ENCODE data around the gene SLC4A4.

SLC4A4 gene

DNA sequence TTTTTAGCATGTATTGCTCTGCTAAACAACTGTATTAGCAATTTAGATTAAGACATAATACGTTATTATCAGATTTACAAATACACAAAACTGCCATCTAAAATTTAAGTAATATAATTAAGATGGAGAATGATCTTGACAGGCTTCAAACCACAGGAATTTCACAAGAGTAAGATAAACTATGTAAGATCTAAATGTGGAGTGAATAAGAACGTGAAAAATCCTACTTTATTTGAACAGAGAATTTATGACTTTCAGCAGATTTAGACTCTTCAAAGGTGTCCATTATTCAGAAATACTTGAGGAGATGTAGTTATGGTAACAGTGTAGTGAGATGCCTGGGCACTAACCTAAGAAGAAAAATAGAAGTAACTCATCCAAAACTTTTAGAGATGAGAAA, 73.2 kb downstream of the SLC4A4 start:
- no peak overlapping the region for H2AFZ ChIP-seq (ENCODE audit: low read depth, low read length)
- H3K79me2 ChIP-seq (ENCODE audit: insufficient read depth, low read length): no peaks in the 10 kb centered on the region
- no peaks in the 10 kb centered on the region for H3K4me1 ChIP-seq (ENCODE audit: insufficient read depth, low read length)
- peaks cover 5% of the 10 kb centered on the region for H3K9me3 ChIP-seq (ENCODE audit: insufficient read depth, low read length, severe bottlenecking)
- no peak overlapping the region for H3K9ac ChIP-seq (ENCODE audit: low read depth, low read length)
- H4K20me1 ChIP-seq (ENCODE audit: insufficient read depth, low read length): no peaks in the 10 kb centered on the region
- H3K27ac ChIP-seq (ENCODE audit: low read length): no peak overlapping the region
- ATAC-seq (ENCODE audit: insufficient read depth, low read depth): no peak
- no peaks in the 10 kb centered on the region for H3K27me3 ChIP-seq (ENCODE audit: insufficient read depth, low read length, poor library complexity)
- no peak overlapping the region for H3K4me2 ChIP-seq (ENCODE audit: insufficient read depth, low read length)
- H3K4me3 ChIP-seq (ENCODE audit: low read depth in 1 of 2, low read length in 2 of 2): no peak overlapping the region
- no peak for TF ChIP-seq EZH2 (IDR thresholded peaks at IDR 0.05; ENCODE audit: borderline replicate concordance, low read depth, low read length, severe bottlenecking)
- TF ChIP-seq, protein P1, sequence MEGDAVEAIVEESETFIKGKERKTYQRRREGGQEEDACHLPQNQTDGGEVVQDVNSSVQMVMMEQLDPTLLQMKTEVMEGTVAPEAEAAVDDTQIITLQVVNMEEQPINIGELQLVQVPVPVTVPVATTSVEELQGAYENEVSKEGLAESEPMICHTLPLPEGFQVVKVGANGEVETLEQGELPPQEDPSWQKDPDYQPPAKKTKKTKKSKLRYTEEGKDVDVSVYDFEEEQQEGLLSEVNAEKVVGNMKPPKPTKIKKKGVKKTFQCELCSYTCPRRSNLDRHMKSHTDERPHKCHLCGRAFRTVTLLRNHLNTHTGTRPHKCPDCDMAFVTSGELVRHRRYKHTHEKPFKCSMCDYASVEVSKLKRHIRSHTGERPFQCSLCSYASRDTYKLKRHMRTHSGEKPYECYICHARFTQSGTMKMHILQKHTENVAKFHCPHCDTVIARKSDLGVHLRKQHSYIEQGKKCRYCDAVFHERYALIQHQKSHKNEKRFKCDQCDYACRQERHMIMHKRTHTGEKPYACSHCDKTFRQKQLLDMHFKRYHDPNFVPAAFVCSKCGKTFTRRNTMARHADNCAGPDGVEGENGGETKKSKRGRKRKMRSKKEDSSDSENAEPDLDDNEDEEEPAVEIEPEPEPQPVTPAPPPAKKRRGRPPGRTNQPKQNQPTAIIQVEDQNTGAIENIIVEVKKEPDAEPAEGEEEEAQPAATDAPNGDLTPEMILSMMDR (IDR thresholded peaks at IDR 0.05; ENCODE audit: borderline replicate concordance, extremely low read depth, low read length, poor library complexity, severe bottlenecking): no peak
- no peak for DNase-seq
- H3K36me3 ChIP-seq (ENCODE audit: insufficient read depth, low read length): no peaks in the 10 kb centered on the region

DNA sequence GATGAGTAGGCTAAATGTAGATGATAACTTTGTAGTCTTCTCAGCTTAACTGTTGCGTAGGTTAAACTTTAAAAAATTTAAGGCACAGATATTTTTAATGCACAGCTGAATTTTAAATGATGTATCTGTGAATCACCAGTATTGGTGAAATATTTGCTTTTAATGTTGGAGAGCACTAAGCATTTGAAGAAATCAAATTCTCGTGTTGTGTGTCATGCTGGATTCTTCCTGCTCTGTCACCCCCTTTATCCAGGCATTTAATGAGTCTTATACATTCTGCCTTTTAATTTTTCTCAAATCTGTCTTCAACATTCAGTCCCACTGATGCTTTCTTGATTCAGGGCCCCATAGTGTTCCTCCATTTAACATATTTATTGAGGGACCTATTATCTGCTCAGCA, 76.7 kb downstream of the SLC4A4 start:
- no peak for TF ChIP-seq EZH2 (IDR thresholded peaks at IDR 0.05; ENCODE audit: borderline replicate concordance, low read depth, low read length, severe bottlenecking)
- TF ChIP-seq, protein P1 (IDR thresholded peaks at IDR 0.05; ENCODE audit: borderline replicate concordance, extremely low read depth, low read length, poor library complexity, severe bottlenecking): no peak
- Histone ChIP-seq H3K27ac (ENCODE audit: low read length) (no peak overlapping the region), H3K4me1 (ENCODE audit: insufficient read depth, low read length) (no peaks in the 10 kb centered on the region), H3K36me3 (ENCODE audit: insufficient read depth, low read length) (no peaks in the 10 kb centered on the region), H2AFZ (ENCODE audit: low read depth, low read length) (no peak overlapping the region), H3K9me3 (ENCODE audit: insufficient read depth, low read length, severe bottlenecking) (no peaks in the 10 kb centered on the region), H3K27me3 (ENCODE audit: insufficient read depth, low read length, poor library complexity) (no peaks in the 10 kb centered on the region), H3K4me3 (ENCODE audit: low read depth in 1 of 2, low read length in 2 of 2) (no peak overlapping the region), H3K79me2 (ENCODE audit: insufficient read depth, low read length) (no peaks in the 10 kb centered on the region), H3K9ac (ENCODE audit: low read depth, low read length) (no peak overlapping the region), H4K20me1 (ENCODE audit: insufficient read depth, low read length) (no peaks in the 10 kb centered on the region), H3K4me2 (ENCODE audit: insufficient read depth, low read length) (no peak overlapping the region)
- no peak for ATAC-seq (ENCODE audit: insufficient read depth, low read depth)
- no peak for DNase-seq

DNA sequence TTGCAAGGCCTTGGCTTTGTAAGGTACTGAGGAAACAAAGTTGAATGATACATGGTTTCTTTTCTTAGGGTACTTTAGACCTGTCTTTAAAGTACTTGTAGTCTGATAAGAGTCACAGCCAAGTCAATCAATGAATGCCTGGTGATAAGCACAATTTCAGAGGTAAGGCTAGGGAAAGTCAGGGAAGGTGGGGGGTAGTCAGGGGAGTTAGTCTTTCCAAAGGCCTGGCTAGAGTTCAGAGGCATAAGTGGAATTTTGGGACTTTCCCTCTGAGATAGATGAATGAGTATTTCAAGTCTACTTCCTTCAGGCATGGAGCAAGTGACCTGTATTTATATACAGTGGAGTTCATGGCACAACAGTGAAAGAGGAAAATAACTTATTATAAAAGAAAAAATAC, 78.3 kb downstream of the SLC4A4 start:
- Histone ChIP-seq H3K4me3 (ENCODE audit: low read depth in 1 of 2, low read length in 2 of 2) (no peak overlapping the region), H3K4me2 (ENCODE audit: insufficient read depth, low read length) (no peak overlapping the region), H3K27ac (ENCODE audit: low read length) (no peak overlapping the region), H4K20me1 (ENCODE audit: insufficient read depth, low read length) (no peaks in the 10 kb centered on the region), H3K9me3 (ENCODE audit: insufficient read depth, low read length, severe bottlenecking) (no peaks in the 10 kb centered on the region), H3K36me3 (ENCODE audit: insufficient read depth, low read length) (no peaks in the 10 kb centered on the region), H3K9ac (ENCODE audit: low read depth, low read length) (no peak overlapping the region), H2AFZ (ENCODE audit: low read depth, low read length) (no peak overlapping the region), H3K4me1 (ENCODE audit: insufficient read depth, low read length) (no peaks in the 10 kb centered on the region), H3K27me3 (ENCODE audit: insufficient read depth, low read length, poor library complexity) (no peaks in the 10 kb centered on the region), H3K79me2 (ENCODE audit: insufficient read depth, low read length) (no peaks in the 10 kb centered on the region)
- ATAC-seq (ENCODE audit: insufficient read depth, low read depth) (no peak), DNase-seq (no peak)
- TF ChIP-seq EZH2 (IDR thresholded peaks at IDR 0.05; ENCODE audit: borderline replicate concordance, low read depth, low read length, severe bottlenecking): no peak
- TF ChIP-seq, protein P1 (IDR thresholded peaks at IDR 0.05; ENCODE audit: borderline replicate concordance, extremely low read depth, low read length, poor library complexity, severe bottlenecking): no peak
